CD4-positive, alpha-beta T cell treated with Interleukin-4 for 4 hours (primary cell): ENCODE measurements around the gene GPR151.

ENCODE experiments used
- DNase-seq: peaks from one replicate; pipeline ENCODE4 v3.0.0-alpha.2; 2020

Gene GPR151

GRCh38 chr5:146519554-146519953 lies 3.6 kb upstream of the GPR151 start:
- DNase-seq = no peak

DNA sequence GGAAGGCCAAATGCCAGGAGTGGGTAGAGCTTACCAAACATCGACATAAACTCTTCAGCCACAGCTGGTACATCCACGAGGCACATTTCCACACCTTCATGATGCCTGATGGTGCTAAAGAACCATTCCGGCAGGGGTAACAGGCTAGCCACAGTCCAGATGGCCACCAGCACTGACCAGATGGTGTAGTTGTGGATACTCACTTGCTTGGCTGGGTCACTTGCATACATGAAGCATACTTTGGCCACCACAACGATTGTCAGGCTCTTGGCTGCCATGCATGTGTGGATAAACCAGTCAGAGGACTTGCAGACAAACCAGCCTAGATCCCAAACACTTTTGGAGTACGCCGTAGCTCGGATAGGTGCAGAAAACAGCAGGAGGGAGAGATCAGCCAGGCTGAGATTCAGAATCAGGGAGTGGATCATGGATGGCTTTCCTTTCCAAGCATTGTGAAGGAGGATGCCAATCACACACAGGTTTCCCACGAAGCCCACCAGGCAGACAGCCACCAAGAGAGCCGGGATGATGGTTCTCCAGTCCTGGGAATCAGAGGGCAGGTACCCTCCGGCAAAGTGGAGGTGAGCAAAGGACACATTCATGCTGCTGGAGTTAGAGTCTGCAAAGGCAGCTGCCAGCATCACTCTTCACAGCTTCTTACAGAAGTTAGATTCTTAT lies 378 bp downstream of the GPR151 start:
- no peak for DNase-seq

- DNase-seq = no peak
Measured at GRCh38 chr5:146514575-146514974, 1.4 kb downstream of the GPR151 start.

DNA sequence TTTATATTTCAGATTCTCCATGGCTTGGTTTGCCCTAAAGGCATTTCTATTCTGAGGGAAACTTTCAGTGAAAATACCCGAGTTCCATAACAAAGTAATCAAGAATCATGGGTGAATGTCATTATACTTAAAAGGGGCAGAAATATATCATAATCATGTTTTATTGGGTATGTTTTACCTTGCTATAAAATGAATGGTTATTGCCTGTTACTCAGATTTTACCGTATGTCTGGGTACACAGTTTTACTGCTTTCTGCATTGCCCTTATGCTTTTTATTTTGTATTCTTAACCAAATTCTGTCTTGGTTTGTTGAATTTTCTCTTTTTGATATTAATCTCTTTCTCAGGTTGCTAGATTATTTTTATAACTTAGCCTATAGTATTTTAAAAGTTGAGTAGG lies 2.5 kb downstream of the GPR151 start:
- DNase-seq = no peak

- DNase-seq = no peak
Measured at GRCh38 chr5:146510559-146511125, 5.3 kb downstream of the GPR151 start.

GRCh38 chr5:146507428-146507827 lies 8.6 kb downstream of the GPR151 start:
- no peak for DNase-seq

GRCh38 chr5:146499680-146500079 lies 16.3 kb downstream of the GPR151 start:
- DNase-seq = no peak

DNA sequence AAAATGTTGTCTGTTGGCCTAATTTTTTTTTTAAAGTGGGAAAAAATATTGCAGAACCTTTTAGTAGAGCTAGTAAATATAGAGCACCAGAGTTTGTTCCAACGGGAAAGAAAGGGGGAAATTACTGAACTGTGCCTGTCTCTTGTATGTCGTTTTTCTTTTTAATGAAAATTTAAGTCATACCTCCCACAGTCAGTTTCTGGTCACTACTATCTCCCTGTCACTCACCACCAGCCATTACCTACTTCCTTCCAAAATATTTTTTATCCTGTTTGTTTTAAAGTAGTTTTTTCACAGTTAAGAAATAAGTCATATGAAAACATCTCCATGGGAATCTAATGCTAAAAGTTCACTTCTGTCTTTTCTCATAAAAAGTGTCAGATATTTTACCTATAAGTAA lies 21.3 kb downstream of the GPR151 start:
- no peak for DNase-seq

DNA sequence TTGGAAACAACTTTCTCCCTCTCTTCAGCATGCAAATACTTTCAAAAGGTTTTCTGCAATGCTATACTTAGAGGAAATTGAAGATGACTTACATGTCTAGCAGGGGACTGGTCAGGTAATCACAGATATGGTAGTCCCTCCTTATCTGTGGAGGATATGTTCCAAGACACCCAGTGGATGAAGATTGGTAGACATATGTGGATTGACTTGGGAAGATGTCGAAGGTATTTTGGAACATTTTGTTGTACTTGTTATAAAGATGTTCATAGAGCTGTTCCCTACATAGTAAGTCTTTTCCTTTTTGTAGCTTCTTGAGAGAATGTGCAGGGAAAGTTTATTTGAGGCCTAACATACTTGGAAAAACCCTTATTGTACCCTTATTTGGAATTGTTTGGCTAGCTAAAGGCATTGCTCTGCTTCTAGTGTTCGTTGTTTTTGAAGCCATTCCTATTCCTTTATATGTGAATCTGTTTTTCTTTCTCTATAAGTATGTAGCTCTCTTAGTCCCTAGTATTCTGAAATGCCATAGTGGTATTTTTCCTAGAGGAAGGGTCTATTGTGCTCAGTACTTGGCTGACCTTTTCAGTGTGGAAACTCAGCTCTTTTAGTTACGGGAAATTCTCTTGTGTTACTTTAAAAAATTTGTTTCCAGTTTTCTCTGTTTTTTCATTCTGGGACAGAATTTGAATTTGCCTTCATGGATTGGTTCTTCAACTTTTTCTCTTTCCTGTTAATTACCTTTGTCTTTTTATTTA lies 25.7 kb downstream of the GPR151 start:
- no peak for DNase-seq

GRCh38 chr5:146484714-146485391 lies 31.1 kb downstream of the GPR151 start:
- no peak for DNase-seq

DNA sequence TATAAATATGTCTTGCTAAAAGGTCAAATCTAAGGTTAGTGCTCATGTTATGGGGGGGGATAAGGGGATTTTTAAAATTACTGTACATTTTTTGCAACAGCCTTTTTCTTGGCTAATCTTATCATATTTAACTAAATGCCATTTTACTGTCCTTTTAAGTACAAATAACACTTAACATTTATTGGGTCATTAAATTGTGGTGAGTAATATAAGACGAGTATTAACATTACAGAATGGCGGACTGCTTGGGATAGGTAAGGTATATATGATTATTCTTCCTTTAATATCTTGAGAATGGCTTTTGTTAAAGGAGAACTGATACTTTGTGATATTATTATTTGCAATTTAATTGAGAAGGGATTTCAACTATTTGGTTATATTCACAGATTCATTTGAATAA lies 33.2 kb downstream of the GPR151 start:
- no peak for DNase-seq

GRCh38 chr5:146475906-146476305 lies 40.1 kb downstream of the GPR151 start:
- DNase-seq = no peak

- DNase-seq = no peak
Measured at GRCh38 chr5:146475190-146475780, 40.7 kb downstream of the GPR151 start.

DNA sequence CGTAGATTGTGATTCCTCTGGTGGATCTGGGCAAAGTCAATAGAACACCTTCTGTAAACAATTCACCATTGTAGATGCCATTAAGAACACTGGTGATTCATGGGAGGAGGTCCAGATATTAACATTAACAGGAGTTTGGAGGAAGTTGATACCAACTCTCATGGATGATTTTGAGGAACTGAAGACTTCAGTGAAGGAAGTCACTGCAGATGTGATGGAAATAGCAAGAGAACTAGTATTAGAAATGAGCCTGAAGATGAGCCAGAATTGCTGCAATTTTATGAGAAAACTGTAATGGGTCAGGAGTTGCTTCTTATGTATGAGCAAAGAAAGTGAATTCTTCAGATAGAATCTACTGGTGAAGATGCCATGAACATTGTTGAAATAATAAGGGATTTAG lies 41.9 kb downstream of the GPR151 start:
- DNase-seq = no peak

DNA sequence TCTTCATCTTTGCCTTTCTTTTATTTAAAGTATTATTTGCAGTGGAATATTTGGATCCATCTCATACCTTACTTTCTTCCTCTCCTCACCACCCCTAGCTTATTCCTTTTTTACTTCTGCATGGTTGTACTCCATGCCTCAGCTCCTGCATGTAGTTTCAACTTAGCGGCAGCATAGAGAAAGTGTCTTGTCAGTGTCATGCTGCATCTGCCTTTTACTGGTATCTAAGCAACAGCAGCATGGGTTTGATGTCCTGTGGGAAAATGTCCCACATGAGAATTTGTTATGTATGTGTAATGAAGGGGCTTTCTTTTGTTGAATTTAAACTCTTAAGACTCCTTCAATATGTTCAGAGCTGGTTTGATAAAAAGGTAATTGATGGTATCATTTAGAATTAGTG lies 48.2 kb downstream of the GPR151 start:
- DNase-seq = no peak

DNA sequence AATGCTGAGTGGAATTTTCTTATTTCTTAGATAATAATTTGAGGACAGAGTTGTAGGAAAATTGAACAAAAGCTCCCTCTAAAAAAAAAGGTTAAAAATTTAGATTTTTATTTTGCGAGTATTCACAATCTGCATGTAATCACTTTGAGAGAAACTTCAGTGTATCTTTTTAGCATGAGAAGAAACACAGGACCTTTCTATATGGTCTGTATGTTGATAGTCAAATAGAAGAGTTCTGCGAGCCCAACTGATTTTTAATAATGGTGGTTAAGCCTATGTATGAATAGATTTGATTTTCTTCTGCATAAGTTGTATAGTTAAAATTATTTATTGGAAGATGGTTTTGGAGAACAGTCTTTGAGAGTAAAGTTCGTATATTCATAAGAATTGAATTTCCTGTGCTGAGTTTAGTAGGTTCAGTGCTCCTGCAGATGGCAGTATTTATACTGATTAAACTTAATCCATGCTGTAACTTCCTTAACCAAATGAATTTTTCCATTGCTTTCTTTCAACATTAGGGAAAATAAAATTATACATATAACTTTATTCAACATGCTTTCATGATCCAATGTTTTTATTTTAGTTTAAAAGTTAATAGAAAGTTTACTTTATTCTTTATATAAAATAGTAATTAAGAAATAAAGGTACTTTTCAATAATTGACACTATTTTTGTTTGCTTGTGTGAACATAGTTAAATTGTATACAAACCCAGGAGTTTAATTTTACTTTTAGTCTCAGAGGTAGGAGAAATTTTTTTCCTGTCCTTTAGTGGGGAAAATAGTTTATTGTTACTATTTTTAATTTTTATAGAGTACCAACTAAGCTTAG lies 49.3 kb downstream of the GPR151 start:
- no peak for DNase-seq

GRCh38 chr5:146463446-146463845 lies 52.5 kb downstream of the GPR151 start:
- no peak for DNase-seq
